Esophagus muscularis mucosa (tissue), 4 donors: Measurements from ENCODE around the gene MAP1B.

ENCODE experiments used
- CTCF ChIP-seq, 3 experiments: fragments of 200-600 bp in 2 of 3; fragments of 450-650 bp in 1 of 3; sonication (generic) in 2 of 3; IDR thresholded peaks; one replicate each; pipeline ENCODE4 v1.5.1; 2017 to 2019; ENCODE audit warnings: antibody characterized with exemption in 3 of 3, mild to moderate bottlenecking in 2 of 3, moderate library complexity in 1 of 3
- EP300 ChIP-seq: sonication (generic); formaldehyde crosslinking; IDR thresholded peaks from one replicate; pipeline ENCODE4 v1.6.1; 2017; ENCODE audit warnings: antibody characterized with exemption
- POLR2A ChIP-seq: fragments of 450-650 bp; IDR thresholded peaks from one replicate; pipeline ENCODE4 v1.6.1; 2017; ENCODE audit warnings: antibody characterized with exemption, moderate library complexity, mild to moderate bottlenecking, low read depth

DNA sequence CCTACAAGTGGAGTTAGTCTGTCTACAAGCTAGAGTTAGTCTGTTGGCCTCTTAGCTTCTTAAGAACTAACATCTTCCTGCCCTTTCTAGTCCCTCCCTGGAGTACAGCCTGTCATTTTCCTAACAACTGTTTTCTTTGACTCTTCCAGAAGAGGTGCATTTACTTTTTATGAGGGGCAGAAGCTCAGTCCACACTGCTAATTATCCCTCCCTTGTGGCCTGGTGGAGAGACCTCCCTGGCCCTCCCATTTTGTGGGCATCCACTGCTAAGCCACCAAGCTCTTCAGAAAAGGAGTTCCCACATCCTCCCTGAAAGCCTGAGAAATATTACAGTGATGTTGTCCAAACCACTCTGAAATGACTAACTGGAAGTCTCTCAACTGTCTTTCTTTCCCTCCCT lies 8.0 kb downstream of the MAP1B start:
- no peak for TF ChIP-seq POLR2A
- no peak for TF ChIP-seq CTCF (IDR thresholded peaks at IDR 0.05)
- TF ChIP-seq EP300, result no peak
